ENCODE results near the gene PTPN14.

PTPN14 gene

DNA sequence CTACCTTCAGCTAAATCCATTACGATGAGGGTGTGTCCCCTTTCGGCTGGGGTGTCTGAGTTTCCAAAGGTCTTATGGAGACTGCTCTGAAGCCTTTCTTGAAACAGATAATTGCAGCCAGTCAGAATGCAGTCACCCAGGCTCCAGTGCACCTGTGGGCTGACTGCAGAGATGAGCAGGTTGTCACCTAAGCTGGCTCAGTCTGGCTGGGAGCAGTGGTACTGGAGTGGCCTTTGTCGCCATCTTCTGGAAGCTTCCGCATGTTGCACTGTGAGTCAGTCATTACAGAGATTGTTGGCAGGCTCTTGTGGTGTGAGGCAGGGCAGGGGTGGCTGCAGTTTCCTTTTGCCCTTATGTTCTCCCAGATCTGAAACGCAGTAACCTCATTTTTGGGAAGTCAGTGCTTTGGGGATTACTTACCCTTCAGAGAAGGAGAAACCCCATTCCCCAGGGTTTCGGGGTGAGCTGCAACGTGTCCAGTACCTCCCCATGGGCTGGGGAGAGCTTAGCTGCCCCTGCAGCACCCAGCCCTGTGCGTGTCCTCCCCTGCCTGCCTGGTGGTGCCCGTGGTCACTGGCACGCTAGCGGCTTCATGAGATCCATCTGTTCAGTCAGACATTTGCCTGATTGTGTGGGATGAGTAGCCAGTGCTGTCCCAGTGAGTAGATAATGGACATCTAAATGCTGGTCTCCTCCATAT lies 222.5 kb downstream of the PTPN14 start:
- peak; percentile 77 for FAIRE-seq

DNA sequence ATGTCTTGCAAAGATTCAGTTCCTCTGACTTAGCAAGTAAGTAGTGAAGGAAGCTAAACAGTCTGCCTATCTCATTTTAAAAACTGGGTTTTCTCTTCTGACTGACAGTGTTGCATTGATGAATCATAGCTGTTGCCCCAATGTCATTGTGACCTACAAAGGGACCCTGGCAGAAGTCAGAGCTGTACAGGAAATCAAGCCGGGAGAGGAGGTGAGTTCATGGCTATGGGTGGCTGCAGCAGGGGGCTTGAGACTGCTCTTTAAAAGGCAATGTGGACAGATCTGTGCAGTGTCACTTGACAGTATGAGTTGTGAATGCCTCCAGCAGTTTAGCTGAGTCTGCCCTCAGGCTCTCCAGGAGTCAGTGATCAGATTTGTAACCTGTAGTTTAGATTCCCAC lies 223.9 kb downstream of the PTPN14 start:
- no peak for FAIRE-seq

More for the DNA sequence above, 222.5 kb downstream of the PTPN14 start:
- peak; percentile 67 for DNase-seq (ENCODE audit: extremely low spot score, insufficient read length, low read depth)

DNA sequence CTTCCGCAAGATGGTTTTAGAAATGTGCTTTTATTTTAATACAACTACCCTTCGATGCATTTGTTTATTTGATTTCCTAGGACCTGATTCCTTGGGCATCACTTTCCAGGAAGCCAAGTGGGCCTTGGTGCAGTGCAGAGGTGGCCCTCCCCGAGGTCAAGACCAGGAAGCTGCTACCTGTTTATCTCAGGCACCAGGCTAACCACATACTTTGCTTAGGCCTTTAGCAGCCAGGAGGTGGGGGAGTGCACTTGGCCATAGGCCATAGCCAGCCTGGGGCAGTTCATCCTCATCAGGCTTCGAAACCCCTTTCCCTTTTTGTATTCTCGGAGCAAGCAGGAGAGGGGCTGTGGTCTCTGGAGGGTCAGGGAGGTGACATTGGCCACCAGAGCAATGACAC lies 225.0 kb downstream of the PTPN14 start:
- DNase-seq (ENCODE audit: extremely low spot score, insufficient read length, low read depth) (no peak), FAIRE-seq (no peak)

More for the DNA sequence above, 223.9 kb downstream of the PTPN14 start:
- DNase-seq (ENCODE audit: extremely low spot score, insufficient read length, low read depth) = no peak

DNA sequence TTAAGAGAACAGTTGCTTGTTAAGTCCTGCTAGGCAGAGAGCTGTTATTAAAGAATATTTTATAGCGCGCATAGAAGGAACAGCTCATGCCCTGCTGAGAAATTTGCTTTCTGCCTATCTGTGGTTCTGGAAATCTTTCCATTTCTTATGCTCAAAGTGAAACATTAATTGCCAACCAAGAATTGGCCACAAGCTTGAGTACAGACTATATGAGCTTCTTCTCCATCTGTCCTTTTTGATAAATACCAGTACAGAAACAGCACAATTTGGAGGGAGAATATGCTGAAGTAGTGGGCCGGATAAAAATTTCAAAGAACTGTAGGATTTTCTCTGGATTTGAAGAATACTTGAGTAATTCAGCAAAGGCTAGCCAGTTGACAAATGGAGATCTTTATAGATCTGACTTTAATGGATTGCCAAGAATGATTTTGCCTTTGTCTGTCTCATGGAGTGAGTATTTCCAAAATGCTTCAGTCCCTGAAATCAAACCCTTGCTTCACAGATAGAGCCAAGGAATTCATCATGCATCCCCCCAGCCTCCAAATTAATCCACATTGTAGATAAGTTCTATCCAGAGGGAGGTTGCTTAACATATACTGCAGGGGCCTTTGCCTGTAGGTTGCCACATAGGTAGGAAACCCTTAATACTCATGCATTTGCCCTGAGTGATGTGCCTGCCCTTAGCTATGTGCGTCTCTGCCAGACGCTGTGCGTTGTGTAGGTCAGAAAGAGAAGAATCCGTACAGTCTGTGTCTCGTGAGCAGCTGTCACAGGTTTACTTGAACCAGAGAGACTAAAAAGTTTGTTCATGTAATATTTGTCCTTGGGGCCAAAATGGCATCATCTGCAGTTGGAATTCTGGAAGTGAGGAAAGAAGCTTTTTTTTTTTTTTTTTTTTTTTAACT lies 226.3 kb downstream of the PTPN14 start:
- DNase-seq (ENCODE audit: extremely low spot score, insufficient read length, low read depth) = no peak
- no peak for FAIRE-seq

DNA sequence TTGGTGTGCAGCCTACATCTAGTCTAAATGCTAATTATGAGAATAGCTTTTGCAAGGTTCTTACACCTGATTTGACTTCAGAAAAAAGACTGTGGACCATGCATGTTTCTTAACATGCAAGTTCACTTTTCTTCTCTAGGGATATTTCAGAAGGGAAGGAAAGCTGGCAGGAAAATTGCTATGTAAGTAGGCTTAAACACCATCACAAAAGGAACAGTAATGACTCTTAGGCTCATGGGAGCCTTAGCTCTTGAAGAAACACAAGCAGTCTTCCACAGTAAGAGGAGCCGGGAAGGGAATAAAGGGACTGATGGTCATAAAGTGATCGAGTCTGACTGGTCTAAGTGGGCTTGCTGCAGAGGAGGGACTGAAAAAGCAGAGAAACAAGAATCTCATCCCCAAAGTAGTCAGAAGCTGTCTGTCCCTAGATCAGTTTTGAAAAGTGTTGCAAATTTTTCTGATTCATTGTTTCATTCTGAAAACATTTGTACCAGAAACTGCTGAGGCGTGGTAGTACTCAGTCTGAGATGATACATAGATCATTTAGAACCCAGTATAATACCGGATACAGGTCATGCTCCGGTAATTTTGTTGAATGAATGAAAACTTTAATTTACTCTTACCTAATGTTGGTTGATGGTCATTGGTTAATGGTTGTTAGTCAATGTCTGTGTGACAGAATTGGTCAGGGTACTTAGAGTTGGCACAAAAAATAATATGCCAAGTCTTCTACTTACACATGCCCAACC lies 229.5 kb downstream of the PTPN14 start:
- no peak for DNase-seq (ENCODE audit: extremely low spot score, insufficient read length, low read depth)
- peak; percentile 61 for FAIRE-seq

DNA sequence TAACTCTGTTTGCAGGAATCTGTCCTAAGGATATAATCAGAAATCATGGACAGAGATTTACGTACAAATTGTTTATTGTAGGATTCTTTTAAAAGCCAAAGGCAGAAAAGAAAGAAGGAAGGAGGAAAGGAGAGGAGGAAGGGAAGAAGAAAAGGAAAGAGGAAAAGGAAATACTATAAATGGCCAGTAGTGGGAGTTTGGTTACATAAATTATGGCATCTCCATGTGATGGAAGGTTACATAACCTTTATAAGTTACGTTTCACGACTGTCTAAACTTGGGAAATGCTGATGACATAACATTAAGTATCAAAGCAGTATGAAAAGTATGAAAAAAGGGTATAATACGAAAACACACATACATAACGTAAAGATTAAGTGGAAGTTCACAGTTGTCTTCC lies 231.5 kb downstream of the PTPN14 start:
- no peak for FAIRE-seq
- DNase-seq (ENCODE audit: extremely low spot score, insufficient read length, low read depth) = no peak

DNA sequence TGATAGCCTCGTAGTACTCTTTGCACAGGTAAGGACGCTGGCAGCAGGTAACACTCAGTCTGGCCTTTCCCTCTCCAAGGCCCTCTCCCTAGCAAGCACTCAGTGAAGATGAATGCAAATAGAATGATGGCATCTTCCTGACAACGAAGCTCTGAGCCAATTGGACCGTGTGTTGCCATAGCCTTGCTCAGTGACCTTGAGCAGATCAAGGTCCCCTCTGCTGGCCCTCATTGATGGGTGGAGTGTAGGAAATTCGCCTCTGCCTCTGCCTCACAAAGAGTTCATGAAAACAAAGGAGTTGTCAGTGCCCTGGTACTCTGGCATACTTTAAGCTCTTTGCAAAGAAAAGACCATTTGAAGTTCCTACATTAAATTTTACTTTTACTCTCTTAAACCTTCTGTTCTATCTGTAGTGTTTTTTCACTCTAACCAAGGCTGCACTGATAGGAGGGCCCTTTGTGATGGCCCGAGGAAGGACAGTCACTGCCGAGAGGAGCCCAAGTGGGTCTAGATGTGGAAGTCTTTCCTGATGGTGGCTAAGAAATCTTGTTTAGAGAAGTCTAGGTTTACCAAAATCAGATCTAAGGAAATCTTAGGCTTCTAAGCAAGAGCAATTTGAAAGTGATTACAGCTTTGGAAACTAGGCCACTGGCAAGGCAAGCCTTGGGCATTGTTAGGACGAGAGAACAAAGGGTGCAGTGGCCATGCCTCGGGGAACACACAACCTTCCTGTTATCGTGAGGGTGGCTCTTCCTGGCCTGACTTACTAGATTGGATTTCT lies 232.3 kb downstream of the PTPN14 start:
- FAIRE-seq (no peak), DNase-seq (ENCODE audit: extremely low spot score, insufficient read length, low read depth) (no peak)

DNA sequence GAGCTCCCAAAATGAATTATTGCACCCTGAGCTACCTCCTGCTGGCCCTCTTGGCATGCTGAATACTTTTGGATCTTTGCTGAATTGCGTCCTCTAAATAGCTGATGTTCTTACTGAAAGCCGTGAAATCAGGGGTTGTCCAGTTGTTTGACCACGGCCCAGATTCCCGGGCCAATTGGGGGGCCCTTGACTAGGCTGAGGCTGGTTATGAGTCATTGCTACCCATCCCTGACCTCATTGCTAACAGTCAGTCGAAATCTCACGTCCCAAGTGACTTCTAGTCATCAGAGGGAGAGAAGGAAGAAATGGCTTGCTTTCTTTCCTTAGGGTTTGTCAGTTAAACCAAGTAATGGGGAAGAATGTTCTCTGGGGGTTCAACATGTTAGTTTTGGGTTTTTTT lies 233.0 kb downstream of the PTPN14 start:
- DNase-seq (ENCODE audit: extremely low spot score, insufficient read length, low read depth) (no peak), FAIRE-seq (peak; percentile 63)

DNA sequence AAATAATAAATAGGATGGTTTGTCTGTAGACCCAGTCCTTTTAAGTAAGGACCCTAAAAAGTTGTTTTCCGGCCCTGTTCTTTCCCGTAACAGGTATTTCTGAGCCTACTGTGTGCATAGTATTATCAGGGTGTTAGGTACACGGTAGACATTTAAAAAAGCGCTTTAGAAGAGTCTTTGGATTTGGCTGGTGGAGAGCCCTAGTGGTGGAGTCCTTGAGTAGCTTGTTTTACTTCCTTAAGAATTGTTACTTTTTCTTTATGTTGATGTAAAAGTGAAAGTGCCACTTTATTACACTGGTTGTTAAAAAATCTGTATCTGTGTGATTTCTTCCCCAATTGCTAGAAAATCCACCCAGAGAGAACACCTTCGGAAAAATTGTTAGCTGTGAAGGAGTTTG lies 233.7 kb downstream of the PTPN14 start:
- DNase-seq (ENCODE audit: extremely low spot score, insufficient read length, low read depth) (no peak), FAIRE-seq (peak; percentile 24)

DNA sequence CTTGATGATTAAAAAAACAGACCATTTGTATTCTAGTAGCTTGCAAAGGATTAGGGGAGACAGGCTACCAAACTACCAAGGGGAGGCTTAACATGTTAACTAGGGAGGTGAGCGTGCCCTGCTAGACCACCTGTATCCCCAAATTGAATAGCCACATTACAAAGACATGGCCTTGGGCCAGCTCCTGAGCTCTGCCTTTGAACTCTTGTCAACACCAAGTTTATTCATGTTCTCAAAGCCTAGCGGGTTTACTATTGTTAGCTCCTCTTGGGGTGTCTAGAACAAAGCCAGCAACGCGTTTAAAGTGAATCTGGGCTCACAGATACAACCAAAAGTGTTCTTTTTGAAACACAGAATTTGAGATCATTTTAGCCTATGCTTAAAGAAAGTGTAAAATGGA lies 234.1 kb downstream of the PTPN14 start:
- DNase-seq (ENCODE audit: extremely low spot score, insufficient read length, low read depth) = no peak
- no peak for FAIRE-seq

DNA sequence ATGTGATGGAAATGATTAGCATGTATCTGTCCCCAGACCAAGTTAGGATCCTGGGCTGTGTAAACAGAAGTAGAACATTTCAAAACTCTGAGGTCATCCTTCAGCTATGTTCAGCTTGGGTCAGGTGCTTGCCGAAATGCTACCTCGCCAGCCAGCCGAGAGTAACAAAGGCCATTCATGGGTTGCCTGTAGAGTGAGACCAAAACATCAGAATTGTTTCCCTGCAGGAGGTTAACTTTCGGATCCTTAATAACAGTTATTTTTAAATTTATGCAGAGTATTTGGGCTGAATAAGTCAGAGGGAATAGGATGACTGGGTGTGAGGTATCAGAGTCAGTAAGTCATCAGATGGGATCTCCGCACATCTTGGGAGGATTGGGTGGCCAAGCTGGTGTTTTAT lies 234.8 kb downstream of the PTPN14 start:
- DNase-seq (ENCODE audit: extremely low spot score, insufficient read length, low read depth) (no peak), FAIRE-seq (no peak)

DNA sequence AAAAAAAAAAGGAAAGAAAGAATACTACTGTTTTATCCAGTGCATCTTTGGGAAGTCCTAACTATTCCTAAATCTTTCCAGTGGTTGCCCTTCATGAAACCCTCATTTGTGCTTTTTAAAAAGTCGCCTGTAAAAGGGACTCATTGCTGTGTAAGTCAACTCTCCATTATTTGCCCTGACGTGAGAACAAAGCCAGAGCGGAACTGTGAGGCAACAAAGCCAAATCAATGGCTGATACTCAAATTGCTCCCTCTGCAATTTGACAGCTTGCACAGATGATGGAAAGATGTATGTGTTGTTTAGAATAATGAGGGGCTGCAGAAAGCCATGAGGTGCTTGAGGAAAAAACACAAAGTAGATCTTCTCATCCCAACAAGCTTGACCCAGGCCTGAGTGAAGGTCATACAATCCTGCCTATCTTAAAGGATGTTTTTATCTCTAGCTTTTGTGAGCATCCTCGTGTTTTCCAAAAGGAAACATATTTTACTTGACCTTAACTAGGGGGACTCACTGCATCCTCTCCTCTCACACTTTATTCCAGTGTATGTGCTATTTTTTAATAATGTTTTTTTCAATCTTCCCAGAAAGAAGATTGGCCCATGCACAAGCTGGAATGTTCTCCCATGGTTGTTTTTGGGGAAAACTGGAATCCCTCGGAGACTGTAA lies 237.1 kb downstream of the PTPN14 start:
- FAIRE-seq = no peak
- DNase-seq (ENCODE audit: extremely low spot score, insufficient read length, low read depth) = no peak

DNA sequence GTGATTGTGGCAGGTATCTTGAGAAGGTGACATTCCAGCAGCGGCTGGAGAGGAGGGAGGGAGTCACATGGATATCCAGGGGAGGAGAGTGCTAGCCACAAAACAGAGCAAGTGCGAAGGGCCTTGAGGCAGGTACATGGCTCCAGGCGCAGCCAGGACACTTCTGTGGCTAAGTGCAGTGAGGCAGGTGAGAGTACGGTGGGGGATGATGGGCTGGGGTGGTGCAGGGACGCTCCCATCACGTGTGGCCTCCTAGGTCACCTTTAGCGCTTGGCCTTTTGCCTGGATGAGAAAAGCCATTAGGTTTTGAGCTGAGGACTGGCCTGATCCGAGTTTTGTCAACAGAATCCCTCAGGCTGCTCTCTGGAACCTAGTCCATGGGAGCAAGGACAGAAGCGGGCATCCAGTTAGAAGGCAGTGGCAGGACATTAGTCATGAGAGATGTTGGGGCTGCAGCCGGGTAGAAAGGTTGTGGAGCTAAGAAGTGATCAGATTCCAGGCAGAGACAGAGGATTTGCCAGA lies 238.8 kb downstream of the PTPN14 start:
- DNase-seq (ENCODE audit: extremely low spot score, insufficient read length, low read depth) (no peak), FAIRE-seq (no peak)

DNA sequence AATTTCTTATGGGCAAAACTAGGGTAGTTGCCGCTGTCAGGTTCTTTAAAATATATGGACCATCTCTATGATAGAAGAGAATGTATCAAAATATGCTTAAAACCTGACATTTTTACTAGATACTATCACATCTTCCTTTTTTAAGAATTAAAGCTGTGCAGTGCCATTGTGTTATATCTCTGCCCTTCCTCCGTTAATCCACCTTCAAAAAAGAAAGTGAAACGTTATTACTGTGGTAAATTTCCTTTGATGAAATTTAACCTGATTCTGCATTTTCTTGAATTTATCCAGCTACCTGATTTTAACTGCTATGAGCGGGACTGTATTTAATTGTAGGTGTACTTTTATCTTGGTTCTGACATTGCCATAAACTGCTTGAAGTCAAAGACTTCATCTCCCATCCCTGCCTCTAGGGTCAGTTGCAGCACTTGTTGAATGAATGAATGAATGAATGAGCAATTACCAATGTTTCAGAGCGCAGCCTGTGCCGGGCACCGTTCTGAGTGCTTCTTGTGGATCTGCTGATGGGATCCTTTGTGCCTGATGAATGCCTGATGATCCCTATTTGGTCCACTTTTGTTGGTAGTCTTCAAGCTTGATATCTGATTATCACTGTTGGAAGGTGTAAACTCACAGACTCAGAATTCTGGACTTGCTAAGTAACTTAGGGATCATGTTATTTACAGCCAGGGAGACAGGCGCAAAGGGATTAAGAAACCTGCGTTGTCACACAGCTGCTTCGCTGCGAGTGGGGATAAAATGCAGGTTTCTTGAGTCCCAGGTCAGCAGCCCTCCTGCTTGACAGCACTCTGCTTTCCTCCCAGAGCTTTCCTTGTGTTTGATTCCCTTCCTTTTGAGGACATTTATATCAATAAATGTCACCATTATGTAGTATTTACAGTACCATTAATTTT lies 240.4 kb downstream of the PTPN14 start:
- FAIRE-seq = no peak
- DNase-seq (ENCODE audit: extremely low spot score, insufficient read length, low read depth) = no peak

DNA sequence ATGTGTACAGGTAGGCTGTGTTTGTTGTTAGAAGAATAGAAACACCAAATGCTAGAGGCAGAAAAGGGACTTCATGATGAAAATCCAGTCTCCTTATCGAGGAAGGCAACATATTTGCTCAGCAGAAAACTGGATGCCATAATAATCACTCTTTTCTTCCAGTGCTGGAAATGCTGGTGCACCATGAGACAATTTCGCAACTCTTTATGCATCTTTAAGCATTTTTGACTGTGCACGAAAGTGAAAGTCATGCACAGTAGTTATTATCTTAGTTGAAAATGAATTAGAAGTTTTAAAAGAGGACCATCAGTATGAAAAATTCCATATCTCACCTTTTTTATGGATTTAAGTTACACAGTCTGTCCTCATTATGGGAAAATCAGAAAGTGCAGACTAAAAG lies 241.4 kb downstream of the PTPN14 start:
- no peak for FAIRE-seq

DNA sequence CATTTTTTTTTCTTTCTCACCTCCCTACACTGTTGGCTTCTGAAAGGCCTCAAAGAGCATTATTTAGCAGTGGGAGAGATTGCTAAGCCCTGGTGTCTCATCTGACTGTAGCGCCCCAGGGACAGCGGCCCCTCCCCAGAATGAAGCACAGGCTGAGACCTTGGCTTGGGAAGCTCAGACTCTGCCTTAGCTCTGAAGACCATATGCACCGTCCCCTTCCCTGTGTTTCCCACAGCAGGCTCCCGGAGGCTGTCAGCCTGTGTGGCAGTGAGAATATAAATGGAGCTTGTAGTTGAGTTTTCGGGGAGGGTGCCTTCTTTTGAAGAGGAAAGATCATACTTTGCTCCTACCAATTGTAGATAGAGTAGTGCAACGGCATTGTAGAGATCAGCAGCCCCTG lies 245.1 kb downstream of the PTPN14 start:
- FAIRE-seq (no peak), DNase-seq (ENCODE audit: extremely low spot score, insufficient read length, low read depth) (no peak)

More for the DNA sequence above, 241.4 kb downstream of the PTPN14 start:
- DNase-seq (ENCODE audit: extremely low spot score, insufficient read length, low read depth) = no peak

DNA sequence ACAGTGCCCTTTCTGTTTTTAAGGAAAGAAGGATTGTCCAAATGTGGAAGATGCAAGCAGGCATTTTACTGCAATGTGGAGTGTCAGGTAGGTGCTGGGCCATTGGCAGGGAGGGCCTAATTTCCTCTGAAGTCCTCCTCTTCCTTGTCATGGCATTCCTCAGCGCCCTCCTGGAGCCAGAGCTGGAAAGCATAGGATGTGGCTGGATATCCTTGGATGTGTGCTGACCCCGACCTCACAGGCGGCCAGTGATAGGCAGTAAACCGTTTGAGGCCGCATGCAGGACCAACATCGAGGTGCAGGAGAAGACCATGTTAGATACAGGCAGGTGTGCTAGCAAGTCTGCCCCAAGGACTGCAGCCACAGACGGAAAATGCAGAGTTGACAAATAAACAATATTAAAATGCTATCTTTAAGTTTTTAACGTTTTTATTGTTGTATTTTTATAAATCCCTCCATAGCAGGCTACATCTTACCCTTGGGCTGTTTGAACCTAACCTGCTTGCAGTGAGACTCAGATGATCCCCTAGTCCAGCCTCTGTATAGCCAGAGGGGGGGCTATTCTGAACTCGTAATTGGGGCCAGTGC lies 246.1 kb downstream of the PTPN14 start:
- FAIRE-seq (no peak), DNase-seq (ENCODE audit: extremely low spot score, insufficient read length, low read depth) (no peak)
